NCI-H345 treated with DMSO at 0.1 percent for 48 hours (cell line): ENCODE measurements around the gene C5.

ENCODE experiments used
- DNase-seq: peaks from one replicate; lab custom pipeline; 2025; ENCODE audit not compliant: unreplicated experiment; lab: John Stamatoyannopoulos, UW

The C5 gene

DNA sequence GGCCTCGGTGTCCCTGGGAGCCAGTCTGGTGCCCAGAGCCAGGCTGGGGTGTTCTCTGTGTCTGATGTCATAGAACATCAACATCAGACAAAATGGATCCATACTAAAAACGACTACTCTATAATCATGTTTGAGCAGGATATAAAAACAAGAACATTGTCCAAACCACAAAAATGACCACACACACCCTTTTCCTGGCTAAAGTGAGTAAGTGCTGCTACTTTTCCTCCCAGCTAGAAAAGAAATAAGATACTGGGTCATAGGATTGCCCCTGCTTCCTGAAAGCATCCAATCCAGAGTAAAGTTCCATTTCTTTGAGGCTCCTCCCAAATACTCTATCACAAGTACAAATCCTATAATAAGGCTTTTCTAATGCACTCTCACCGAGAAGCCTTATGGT is 103.8 kb downstream of the C5 start:
- DNase-seq, result no peak

DNA sequence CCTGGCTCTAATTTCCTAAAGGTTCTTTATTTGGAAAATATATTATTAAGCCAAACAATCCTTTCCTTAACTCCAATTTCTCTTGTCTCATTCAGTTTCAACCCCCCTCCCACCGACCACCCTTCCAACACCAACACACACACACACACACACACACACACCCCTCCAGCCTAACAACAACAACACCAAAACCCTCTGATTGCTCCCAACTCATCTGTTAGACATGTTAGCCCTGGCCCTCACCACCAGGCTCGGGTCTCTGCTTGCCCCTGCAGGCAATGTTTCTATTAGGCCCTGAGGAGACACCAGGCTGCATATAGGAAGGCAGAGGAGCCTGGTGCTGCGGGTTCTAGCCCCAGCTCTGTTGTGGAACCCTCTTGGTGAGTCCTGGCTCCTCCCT is 105.1 kb downstream of the C5 start:
- no peak for DNase-seq

DNA sequence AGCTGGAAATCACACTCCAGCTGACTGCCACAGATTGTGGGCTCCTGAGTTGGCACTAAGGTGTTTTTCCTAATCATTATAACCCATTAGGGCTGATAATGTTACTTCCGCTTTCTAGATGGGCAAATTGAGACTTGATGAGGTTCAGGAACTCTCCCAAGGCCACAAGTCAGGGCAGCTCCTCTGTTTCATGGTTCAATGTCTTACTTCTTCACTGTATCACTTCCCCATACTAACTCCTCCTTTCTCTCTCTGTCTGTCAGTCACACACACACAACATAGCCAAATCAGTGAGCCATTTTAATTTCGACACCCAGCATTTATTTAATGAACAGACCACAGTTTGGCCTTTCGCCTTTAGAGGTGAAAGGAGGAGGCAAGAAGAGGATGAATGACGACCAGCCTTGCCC is 105.6 kb downstream of the C5 start:
- DNase-seq, result no peak

DNA sequence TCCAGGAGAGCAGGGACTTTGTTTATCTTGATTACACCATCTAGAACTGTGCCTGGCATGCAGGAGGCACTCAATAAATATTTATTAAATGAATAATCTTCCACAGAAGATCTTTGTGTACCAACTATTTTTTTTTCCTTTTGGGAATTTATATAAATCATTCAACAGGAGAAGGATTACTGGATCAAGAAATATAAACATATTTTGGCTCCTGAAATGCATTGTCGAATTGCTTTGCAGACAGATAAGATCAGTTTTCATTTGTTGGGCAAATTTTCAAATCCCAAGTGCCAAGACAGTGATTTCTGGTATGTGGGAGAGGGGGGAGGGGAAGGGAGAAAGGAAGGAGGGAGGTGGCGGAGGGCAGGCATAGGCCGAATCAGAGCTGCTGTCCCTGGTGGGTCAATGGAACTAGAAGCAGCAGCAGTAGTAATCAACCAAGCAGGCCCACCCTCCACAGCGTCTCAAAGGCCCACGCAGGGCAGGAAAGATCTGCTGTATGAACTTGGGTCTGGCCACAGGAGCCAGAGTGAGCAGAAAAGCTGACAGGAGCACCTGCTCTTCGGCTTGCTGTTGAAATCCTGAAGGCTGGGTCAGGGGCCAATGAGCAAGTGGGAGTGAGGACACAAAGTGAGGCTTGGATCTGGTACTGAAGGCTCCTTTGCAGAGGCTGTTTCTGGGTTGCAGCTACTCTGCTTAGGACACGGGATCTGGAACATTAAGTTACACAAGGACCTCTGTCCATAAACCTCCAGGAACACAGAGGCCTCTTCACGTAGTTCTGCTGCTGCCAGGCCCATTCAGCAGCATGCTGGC is 107.7 kb downstream of the C5 start:
- no peak for DNase-seq

DNA sequence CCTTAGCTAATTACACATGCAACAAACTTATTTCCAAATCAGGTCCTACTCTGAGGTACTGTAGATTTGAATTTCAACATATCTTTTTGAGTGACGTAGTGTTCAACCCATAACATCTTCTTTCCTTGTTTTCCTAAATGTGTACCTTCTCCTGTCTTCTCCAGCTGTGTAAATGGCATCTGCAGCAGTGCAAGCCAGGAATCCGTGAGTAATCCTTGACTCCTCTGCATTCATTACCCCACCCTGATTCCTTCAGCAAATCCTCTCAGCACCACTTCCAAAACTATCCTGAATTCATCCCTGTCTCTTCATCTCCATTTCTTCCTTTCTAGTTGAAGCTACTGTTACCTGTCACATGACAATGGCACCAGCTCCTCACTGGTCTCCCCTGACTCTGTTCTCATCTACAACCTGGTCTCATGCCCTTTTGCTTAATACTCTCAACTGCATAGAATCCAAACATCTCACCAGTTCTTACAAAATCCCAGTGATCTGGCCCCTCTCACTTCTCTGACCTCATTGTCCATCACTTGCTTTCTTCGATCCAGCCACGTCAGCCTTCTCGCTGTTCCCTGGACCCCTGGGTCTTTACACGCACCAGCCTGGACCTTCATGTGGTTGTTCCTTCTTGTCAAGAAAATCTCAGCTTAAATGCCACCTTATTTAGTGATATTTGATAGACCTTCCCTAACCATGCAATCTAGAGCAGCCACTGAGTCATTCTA is 108.9 kb downstream of the C5 start:
- DNase-seq, result no peak

DNA sequence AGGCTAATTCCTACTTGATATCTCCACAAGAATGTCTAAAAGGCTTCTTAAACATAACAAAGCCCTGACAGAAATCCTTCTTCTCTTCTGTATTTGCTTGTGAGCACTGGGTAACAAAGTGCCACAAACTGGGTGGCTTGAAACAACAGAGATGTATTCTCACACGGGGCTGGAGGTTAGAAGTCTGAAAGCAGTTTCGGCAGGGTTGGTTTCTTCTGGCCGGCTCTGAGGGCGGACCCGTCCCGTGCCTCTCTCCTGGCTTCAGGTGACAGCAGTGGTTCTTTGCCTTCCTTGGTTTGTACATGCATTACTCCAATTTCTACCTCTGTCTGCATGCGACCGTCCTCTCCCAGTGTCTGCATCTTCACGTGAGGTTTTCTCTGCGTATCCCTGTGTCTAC is 109.5 kb downstream of the C5 start:
- no peak for DNase-seq

DNA sequence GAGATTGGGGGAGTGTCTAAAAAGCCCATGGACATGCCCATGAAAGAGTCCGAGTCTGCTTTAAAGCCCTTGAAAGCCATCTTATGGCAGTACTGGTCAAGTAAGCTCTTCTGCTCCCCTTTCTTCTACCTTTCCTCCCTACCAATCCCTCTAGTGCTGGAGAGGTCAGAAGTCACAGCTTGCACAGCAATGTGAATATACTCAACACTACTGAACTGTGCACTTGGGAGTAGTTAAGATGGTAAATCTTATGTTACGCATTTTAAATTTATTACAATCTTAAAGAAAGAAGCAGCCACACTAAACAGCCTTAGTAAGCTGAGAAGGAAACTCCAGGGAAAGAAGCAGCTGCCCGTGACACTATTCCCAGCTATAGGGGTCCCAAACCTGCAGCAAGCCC is 111.2 kb downstream of the C5 start:
- no peak for DNase-seq

DNA sequence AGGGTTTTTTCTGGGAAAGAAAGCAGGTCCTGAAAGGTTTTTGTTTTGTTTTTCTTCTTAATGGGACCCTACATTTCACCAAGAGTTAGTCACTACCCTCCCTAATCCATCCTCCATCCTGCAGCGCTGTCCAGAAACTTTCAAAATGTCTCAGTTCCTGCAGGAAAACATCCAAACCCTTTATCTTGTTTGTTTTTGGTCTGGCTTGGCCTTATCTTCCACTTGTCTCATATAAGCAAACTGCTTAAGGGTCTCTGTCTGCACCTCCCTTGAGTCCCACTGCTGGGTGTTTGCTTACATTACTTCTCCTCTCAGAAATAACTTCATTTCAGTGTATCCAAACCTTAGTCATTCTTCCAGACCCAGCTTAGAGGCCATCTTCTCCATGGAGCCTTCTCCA is 112.5 kb downstream of the C5 start:
- DNase-seq, result no peak

DNA sequence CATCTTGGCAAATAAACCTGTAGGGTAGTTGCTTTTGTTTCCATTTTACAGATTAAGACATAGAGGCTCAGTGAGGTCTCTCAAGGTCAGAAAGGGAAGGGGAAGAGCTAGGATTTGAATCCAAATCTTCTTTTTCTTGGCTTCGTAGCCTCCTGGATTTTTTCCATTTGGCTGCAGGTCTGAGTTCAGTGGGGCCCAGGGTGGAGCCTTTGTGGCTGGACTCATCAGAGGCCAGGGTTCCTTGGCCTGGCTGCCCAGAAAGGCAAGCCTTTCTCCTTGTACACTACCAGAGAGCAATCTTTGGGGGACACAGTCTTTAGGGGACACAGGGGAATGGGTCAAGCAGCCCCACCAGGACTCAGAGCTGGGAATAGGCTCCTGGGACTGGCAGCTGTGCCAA is 112.9 kb downstream of the C5 start:
- DNase-seq, result no peak

DNA sequence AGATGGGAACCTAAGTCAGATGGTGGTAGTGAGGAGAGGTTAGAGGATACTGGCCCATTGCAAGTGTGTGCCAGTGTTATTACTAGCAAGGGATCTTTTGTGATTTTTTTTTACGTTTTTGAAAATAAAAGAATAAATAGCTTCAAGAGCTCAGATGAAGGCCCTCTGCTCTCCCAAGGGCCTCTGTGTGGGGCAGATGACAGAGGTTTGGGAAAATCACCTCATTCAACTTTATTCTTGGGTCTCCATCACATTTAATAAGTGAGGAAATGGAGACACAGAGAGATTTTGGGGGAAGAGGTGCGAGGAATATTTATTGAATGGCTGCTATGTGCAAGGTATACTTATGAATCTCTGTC is 113.3 kb downstream of the C5 start:
- DNase-seq, result no peak

DNA sequence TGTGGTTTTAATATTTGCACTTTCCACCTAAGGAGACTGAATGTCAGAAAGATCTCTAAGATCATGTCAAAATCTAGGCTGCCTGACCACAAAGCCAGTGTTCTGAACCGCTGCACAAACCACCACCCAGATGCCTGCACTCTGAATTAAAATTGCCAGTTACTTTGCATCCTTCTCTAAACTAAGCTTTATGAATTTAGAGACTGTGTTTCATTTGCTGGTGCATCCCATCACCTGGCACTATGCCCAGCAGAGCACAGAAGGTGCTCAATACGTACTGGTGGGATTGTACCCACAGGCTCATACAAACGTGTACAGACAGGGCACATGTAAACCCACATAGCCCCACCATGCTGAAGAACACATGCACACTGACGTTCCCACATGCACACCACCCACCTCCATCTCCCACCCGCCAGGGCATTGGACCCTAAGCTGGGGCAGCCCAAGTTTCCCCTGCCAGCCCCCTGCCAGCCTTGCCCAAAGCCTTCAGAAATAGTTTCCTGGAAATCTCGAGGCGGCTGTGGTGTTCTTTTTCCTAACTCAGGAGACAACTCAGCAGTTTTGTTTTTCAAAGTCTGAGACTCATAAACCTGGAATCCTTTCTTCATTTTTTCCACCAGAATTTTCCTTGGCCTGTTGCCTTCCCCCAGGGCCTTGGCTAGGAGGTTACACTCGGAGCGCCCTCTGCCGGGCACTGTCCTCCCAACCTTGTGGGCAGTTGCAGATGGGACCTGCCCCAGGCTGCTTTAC is 113.9 kb downstream of the C5 start:
- peak; percentile 59 for DNase-seq

DNA sequence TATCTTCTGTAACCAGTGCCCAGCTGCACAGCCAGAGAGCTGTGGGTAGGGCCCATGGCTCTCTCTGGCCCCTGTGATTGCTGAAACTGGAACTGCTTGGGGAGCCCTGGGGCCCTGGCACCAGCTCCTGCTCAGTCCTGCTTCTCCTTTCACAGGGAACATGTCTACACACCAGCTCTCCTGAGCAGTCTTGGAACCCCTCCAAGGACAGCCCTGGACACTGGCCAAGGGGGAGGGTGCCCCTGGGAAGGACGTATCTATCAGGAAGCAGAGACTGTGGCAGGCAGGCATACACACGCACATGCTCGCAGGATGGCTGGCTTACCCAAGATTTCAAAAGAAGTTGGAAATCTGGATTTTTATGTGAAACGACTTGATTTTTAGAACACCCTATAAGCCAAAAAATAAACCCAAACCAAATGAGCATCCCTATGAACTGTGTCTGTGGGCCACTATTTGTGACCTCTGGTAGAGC is 114.7 kb downstream of the C5 start:
- DNase-seq, result peak; percentile 78

DNA sequence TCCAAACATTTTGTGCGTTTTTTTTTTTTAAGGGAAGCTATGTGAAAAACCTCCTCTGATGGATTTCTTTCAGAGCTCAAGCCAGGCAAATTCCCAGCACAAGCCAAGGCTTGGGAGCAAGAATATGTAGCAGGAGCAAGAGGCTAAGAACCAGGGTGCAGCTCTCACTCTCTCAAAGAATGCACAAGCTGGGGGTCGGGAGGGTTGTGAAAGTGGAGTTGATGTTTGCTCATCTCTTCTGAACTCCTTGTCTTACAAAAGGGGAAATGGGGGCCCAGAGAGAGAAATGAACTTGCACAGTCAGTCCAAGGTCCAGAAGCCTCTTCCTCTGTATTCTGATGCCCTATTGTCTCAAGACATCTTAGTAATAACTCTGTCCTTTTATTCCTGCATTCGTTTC is 115.8 kb downstream of the C5 start:
- DNase-seq, result no peak

DNA sequence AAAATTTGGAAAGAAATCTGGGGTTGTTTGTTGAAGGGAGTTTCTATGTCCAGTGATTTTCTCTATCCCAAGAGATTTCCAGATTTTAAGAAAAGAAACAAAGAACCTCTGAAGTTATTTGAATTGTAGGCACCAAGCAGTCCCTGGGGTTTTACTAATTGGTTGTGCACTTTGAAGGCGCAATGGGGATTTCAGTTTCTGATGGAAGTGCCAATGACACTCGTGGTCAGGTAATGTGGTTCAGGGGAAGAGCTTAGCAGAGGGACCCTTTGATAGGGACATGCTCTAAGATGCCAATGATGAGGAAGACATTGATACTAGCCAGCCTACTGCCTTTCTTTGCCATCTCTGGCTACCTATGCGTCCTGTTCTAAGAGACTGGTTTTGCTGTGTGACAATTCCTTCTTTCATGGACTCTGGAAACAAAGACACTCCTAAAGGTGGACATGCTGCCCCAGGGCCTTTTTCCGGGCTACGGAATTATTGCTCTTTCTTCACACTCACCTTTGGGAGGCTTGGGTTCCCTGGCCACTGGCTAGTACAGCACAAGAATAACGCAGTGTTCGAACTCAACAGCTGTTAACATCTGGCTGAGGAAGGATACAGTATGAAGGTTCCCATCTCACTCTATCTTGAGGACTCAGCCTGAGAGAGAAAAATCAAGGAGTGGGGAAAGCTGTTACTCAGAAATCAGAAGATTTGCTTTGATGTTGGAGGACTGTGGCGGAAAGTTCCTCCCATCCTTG is 116.6 kb downstream of the C5 start:
- no peak for DNase-seq

DNA sequence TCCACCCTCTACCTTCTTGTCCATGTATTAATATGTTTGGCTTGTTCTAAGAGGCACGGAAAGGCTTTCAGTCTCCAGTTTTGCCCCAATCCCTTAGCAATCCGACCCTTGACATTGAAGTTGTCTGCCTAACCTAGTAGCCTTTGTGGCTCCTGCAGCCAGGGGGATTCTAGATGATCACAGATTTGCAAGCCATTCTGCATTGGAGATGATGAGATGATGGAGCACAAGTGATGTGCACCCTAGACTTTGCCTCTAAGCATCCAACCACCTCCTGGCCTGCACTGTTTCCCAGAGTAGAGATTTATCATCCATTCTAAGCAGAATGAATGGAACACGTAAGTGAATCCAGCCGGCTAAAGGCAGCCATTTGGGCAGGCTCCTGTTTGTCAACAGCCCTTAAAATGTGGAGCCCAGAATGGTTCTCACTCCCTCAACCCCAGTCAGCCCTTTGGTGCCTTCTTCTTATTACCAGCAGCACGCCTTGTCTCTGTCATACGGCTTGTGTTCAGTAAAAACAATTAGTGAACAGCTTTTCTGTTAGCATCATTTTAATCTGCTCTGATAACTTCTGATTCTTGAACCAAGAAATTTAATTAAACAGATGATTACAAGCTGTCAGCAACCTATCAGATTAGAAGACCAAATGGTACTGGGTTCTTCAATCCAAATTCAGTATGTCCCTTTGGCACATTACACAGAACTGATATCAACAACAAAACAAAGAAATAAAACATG is 117.8 kb downstream of the C5 start:
- DNase-seq, result no peak

DNA sequence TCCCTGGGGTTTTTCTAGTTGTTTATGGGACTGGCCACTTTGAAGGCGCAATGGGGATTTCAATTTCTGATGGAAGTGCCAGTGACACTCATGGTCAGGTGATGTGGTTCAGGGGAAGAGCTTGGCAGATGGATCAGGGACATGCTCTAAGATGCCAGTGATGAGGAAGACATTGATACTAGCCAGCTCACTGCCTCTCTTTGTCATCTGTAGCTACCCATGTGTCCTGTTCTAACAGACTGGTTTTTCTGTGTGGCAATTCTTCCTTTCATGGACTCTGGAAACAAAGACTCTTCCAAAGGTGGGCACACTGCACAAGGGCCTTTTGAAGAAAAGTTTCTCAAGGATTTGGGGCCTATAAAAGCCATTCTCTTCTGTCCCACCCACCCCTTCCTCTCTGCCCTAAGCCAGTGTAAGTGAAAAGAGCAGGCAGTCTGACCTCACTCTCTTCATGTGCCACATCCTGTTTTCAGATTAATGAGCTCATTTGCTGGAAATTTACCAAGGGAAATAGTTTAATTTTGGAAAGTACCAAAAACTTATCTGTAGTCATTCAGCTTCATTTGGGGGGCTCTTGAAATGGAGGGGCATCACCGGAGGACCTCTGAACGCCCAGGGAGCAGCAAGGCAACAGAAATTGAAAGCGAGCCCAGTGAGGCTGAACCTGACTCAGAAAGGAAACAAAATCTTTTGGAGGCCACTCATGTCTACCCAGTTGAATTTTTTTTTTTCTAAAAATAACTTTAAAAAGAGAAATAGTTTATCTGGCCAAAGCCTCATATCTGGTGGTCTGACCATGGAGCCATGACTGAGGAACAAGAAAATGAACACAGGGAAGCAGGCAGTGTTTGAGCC is 118.6 kb downstream of the C5 start:
- no peak for DNase-seq

DNA sequence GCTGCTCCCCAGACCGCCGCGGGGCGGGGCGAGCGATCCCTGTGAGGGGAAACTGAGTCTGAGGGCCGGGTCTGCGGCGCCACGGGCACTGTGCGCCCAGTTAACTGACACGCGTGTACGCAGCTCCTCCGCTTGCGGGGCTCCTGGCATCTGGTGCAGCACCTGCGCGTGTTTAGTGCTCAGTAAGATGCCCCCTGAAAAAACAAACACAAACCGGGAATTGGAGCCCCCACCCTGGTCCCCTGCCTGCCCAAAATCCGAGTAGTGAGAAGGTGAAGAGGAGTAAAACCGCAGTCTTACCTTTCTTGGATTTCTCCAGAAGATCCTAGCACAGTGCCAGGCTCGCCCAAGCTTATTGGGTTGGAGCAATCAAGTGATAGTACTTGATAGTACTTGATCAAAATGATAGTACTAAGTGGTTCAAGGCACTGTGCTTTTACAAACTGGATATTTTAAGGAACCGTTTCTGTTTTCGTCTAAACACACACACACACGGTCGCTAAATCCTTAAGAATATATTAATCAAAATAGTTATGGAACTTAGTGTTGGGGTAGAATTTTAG is 120.8 kb downstream of the C5 start:
- DNase-seq, result no peak

DNA sequence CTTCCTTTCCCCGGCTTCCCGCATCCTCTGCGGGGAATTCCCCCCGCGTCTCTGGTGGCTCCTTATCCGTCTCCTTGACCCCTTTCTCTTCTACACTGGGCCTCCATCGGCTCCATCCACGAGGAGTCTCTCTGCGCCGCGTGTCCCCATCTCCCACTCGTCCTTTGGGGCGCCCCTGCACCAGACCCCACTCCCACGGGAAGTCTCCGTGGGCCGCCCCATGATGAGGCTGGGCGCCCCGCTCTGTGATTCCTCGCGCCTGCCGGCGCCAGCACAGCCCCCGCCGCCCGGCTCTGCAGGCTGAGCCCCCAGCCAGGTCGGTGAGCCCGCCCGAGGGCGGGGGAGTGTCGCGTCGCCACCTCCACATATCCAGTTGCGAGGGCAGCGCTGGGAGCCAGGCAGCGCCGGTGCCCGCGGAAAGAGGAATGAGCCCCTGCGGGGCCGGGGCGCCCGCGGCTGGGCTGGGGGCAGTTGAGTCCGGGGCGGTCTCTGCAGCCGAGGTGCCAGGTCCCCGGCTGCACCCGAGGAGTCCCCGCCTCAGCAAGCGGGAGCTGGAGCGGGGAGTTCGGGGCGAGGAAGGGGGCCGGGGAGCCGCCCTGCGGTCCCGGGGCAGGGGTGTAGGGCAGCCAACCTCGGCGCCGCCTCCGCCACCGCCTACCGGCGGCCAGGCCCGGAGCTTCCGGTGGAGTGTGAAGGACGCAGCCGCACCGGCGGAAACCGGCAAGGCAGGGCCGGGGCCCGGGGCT is 121.4 kb downstream of the C5 start:
- peak; percentile 33 for DNase-seq
